ENCODE measurements around the gene FAM241A. TPM values are rescaled to one million over a fixed set of nuclear protein-coding genes. Genes with fewer than 3 reads are reported as not detected.

The FAM241A gene
- total RNA-seq, 3 donors from 2014 or later (not counting 1 experiment from before 2014, with no cell fraction given) = 0.36 to 0.75 (median 0.40) TPM

GRCh38 chr4:112196461-112196860 is 51.2 kb downstream of the FAM241A start:
- TF ChIP-seq CTCF (IDR thresholded peaks at IDR 0.05) = no peak
- Histone ChIP-seq H3K36me3 (ENCODE audit: control insufficient read depth, insufficient read depth, low read length) (no peaks in the 10 kb centered on the region), H3K27me3 (ENCODE audit: control insufficient read depth, insufficient read depth, low read length) (no peaks in the 10 kb centered on the region), H3K9me3 (ENCODE audit: control insufficient read depth, insufficient read depth, low read length) (no peaks in the 10 kb centered on the region), H3K4me3 (ENCODE audit: low read length) (no peak overlapping the region), H3K27ac (ENCODE audit: low read length) (no peak overlapping the region), H3K4me1 (ENCODE audit: control insufficient read depth, insufficient read depth, low read length) (no peaks in the 10 kb centered on the region)
- H3K4me1 Mint-ChIP-seq = no peaks in the 10 kb centered on the region
- no peaks in the 10 kb centered on the region for H3K36me3 Mint-ChIP-seq
- intact Hi-C loops (cut with micrococcal nuclease) = no loop called here
- ATAC-seq (no peak), DNase-seq (no peak)
- H3K9me3 Mint-ChIP-seq = no peaks in the 10 kb centered on the region
- H3K4me3 Mint-ChIP-seq = no peak overlapping the region
- WGBS (ENCODE audit: insufficient coverage) = 100% methylated on average over 1 of the region's 1 CpG
- peaks cover 5 to 8% of the 10 kb centered on the region in 2 donors for H3K27me3 Mint-ChIP-seq (ENCODE audit: low read depth in 2 of 2)
- no peak overlapping the region for H3K27ac Mint-ChIP-seq

GRCh38 chr4:112199041-112199440 is 53.8 kb downstream of the FAM241A start:
- H3K4me3 ChIP-seq (ENCODE audit: low read length) = no peak overlapping the region
- ATAC-seq = no peak
- H3K36me3 Mint-ChIP-seq = no peaks in the 10 kb centered on the region
- no peaks in the 10 kb centered on the region for H3K36me3 ChIP-seq (ENCODE audit: control insufficient read depth, insufficient read depth, low read length)
- no peaks in the 10 kb centered on the region for H3K9me3 ChIP-seq (ENCODE audit: control insufficient read depth, insufficient read depth, low read length)
- H3K4me3 Mint-ChIP-seq = no peak overlapping the region
- H3K27me3 ChIP-seq (ENCODE audit: control insufficient read depth, insufficient read depth, low read length) = no peaks in the 10 kb centered on the region
- H3K4me1 ChIP-seq (ENCODE audit: control insufficient read depth, insufficient read depth, low read length) = no peaks in the 10 kb centered on the region
- no peak overlapping the region for H3K27ac ChIP-seq (ENCODE audit: low read length)
- DNase-seq = no peak
- no peaks in the 10 kb centered on the region for H3K4me1 Mint-ChIP-seq
- no peak overlapping the region for H3K27ac Mint-ChIP-seq
- no peaks in the 10 kb centered on the region for H3K9me3 Mint-ChIP-seq
- peaks cover 5 to 8% of the 10 kb centered on the region in 2 donors for H3K27me3 Mint-ChIP-seq (ENCODE audit: low read depth in 2 of 2)
- 62% methylated on average over 1 of the region's 1 CpG for WGBS (ENCODE audit: insufficient coverage)
- intact Hi-C loops (cut with micrococcal nuclease) = no loop called here
- TF ChIP-seq CTCF (IDR thresholded peaks at IDR 0.05) = no peak

- intact Hi-C loops (cut with micrococcal nuclease) = no loop called here
- no peak overlapping the region for H3K4me3 Mint-ChIP-seq
- DNase-seq = no peak
- Histone ChIP-seq H3K36me3 (ENCODE audit: control insufficient read depth, insufficient read depth, low read length) (no peaks in the 10 kb centered on the region), H3K9me3 (ENCODE audit: control insufficient read depth, insufficient read depth, low read length) (no peaks in the 10 kb centered on the region), H3K4me3 (ENCODE audit: low read length) (no peak overlapping the region), H3K4me1 (ENCODE audit: control insufficient read depth, insufficient read depth, low read length) (no peaks in the 10 kb centered on the region), H3K27me3 (ENCODE audit: control insufficient read depth, insufficient read depth, low read length) (no peaks in the 10 kb centered on the region), H3K27ac (ENCODE audit: low read length) (no peak overlapping the region)
- H3K27ac Mint-ChIP-seq = no peak overlapping the region
- H3K9me3 Mint-ChIP-seq = no peaks in the 10 kb centered on the region
- 84% methylated on average over 4 of the region's 4 CpGs for WGBS (ENCODE audit: insufficient coverage)
- ATAC-seq = no peak
- TF ChIP-seq CTCF (IDR thresholded peaks at IDR 0.05) = no peak
- peaks cover 8 to 15% of the 10 kb centered on the region in 2 donors for H3K27me3 Mint-ChIP-seq (ENCODE audit: low read depth in 2 of 2)
- H3K36me3 Mint-ChIP-seq = no peaks in the 10 kb centered on the region
- no peaks in the 10 kb centered on the region for H3K4me1 Mint-ChIP-seq
Observed at GRCh38 chr4:112201915-112202505, 56.8 kb downstream of the FAM241A start.

GRCh38 chr4:112203593-112203992 is 58.3 kb downstream of the FAM241A start:
- WGBS (ENCODE audit: insufficient coverage) = no CpG with 5 or more reads among the region's 1 CpG
- intact Hi-C loops (cut with micrococcal nuclease) = no loop called here

More at GRCh38 chr4:112203593-112203992, 58.3 kb downstream of the FAM241A start:
- H3K4me1 Mint-ChIP-seq = no peaks in the 10 kb centered on the region
- no peaks in the 10 kb centered on the region for H3K36me3 Mint-ChIP-seq
- no peak overlapping the region for H3K4me3 ChIP-seq (ENCODE audit: low read length)
- no peak overlapping the region for H3K27ac Mint-ChIP-seq
- H3K4me1 ChIP-seq (ENCODE audit: control insufficient read depth, insufficient read depth, low read length) = no peaks in the 10 kb centered on the region
- H3K9me3 Mint-ChIP-seq = no peaks in the 10 kb centered on the region
- H3K27me3 ChIP-seq (ENCODE audit: control insufficient read depth, insufficient read depth, low read length) = no peaks in the 10 kb centered on the region
- ATAC-seq = no peak
- no peak overlapping the region for H3K4me3 Mint-ChIP-seq
- no peak for TF ChIP-seq CTCF (IDR thresholded peaks at IDR 0.05)
- H3K27ac ChIP-seq (ENCODE audit: low read length) = no peak overlapping the region
- H3K36me3 ChIP-seq (ENCODE audit: control insufficient read depth, insufficient read depth, low read length) = no peaks in the 10 kb centered on the region
- no peaks in the 10 kb centered on the region for H3K9me3 ChIP-seq (ENCODE audit: control insufficient read depth, insufficient read depth, low read length)
- peaks cover 8 to 15% of the 10 kb centered on the region in 2 donors for H3K27me3 Mint-ChIP-seq (ENCODE audit: low read depth in 2 of 2)
- no peak for DNase-seq

Measured in natural killer cell (primary cell).